GM12878 (cell line): ENCODE measurements around the gene RDH12.

Experiments used
- ATF7 ChIP-seq: fragments of 450-650 bp; IDR thresholded peaks from 2 replicates; pipeline ENCODE4 v1.6.1; 2016; ENCODE audit warnings: low read depth, mild to moderate bottlenecking
- CHD2 ChIP-seq: IDR thresholded peaks from 2 replicates; pipeline ENCODE4 v1.6.1; 2011; ENCODE audit warnings: low read depth, low read length, improper control_type of control experiment, borderline replicate concordance
- CTCF ChIP-seq, 3 experiments: IDR thresholded peaks in 2 of 3; conservative IDR thresholded peaks in 1 of 3; 2 replicates each; pipeline ENCODE4 v1.5.1; 2011; ENCODE audit warnings: low read depth in 3 of 3, low read length in 3 of 3, mild to moderate bottlenecking in 3 of 3, control low read depth in 2 of 3, moderate library complexity in 2 of 3, inconsistent platforms in 1 of 3, mixed read lengths in 1 of 3; ENCODE audit not compliant: control insufficient read depth in 2 of 3, insufficient read depth in 1 of 3; ENCODE audit errors: extremely low read depth in 1 of 3
- EP300 ChIP-seq, 2 experiments: fragments of 150-350 bp in 1 of 2; IDR thresholded peaks; 2 replicates each; pipeline ENCODE4 v1.6.1; 2011 to 2012; ENCODE audit warnings: low read depth in 2 of 2, low read length in 2 of 2, borderline replicate concordance in 1 of 2, improper control_type of control experiment in 1 of 2, inconsistent platforms in 1 of 2; ENCODE audit not compliant: control insufficient read depth in 1 of 2
- HDAC2 ChIP-seq: fragments of 200-600 bp; sonication (generic); IDR thresholded peaks from 2 replicates; pipeline ENCODE4 v1.6.1; 2017
- IRF3 ChIP-seq: fragments of 450-650 bp; IDR thresholded peaks from 2 replicates; pipeline ENCODE4 v1.6.1; 2014; ENCODE audit warnings: mild to moderate bottlenecking
- KDM1A ChIP-seq: fragments of 200-600 bp; sonication (generic); IDR thresholded peaks from 2 replicates; pipeline ENCODE4 v1.6.1; 2016; ENCODE audit warnings: borderline replicate concordance
- POLR2A ChIP-seq: IDR thresholded peaks from 2 replicates; pipeline ENCODE4 v1.6.1; 2011; ENCODE audit warnings: low read depth, mild to moderate bottlenecking, low read length
- RELA ChIP-seq: fragments of 450-650 bp; IDR thresholded peaks from 2 replicates; pipeline ENCODE4 v1.8.0; 2014; ENCODE audit warnings: borderline replicate concordance; ENCODE audit not compliant: partially characterized antibody
- REST ChIP-seq: IDR thresholded peaks from 2 replicates; pipeline ENCODE4 v1.6.1; 2012; ENCODE audit warnings: mild to moderate bottlenecking, low read depth, low read length
- TAF1 ChIP-seq: IDR thresholded peaks from 2 replicates; pipeline ENCODE4 v1.6.1; 2011; ENCODE audit warnings: mild to moderate bottlenecking, low read depth, low read length, borderline replicate concordance

- peak; percentile 71 for TF ChIP-seq CHD2
- peak; percentile 94 for TF ChIP-seq POLR2A
- TF ChIP-seq REST = no peak
- peak; percentile 74 for TF ChIP-seq RELA
- TF ChIP-seq CTCF (IDR thresholded peaks at IDR 0.05 in 2 of 3, conservative IDR thresholded peaks at IDR 0.05 in 1 of 3; ENCODE audit: control insufficient read depth in 2 of 3, extremely low read depth in 1 of 3, insufficient read depth in 1 of 3, low read depth in 3 of 3, low read length in 3 of 3) = 0 out of 6 replicates have a peak, but pooled peaks of 1 of the 3 experiments have one; percentile 0
- no peak for TF ChIP-seq EP300 (IDR thresholded peaks at IDR 0.05; ENCODE audit: borderline replicate concordance in 1 of 2, control insufficient read depth in 1 of 2, low read depth in 2 of 2, low read length in 2 of 2)
- TF ChIP-seq KDM1A = no peak
- no peak for TF ChIP-seq IRF3
- no peak for TF ChIP-seq HDAC2
- peak; percentile 54; the same call in 1 of the 2 replicates for TF ChIP-seq TAF1
- no peak for TF ChIP-seq ATF7
These were observed 27.0 kb upstream of the RDH12 start, which contains the start of gene VTI1B for GRCh38 chr14:67674480-67675218.
